Limb (tissue), 2 donors: ENCODE data around the gene ARHGAP6.

Source experiments
- DNase-seq, 2 donors: peaks; one replicate each; pipeline ENCODE4 v3.0.0-alpha.2; 2016; ENCODE audit errors: extremely low spot score in 2 of 2

The ARHGAP6 gene

GRCh38 chrX:11665168-11666111, at the start of gene ARHGAP6:
ARHGAP6 (minus strand) TSS chrX:11665920; CDS start chrX:11664828, 1,092 bp downstream.
- DNase-seq: peak; percentile 19 to 74

GRCh38 chrX:11704725-11705495, 39.2 kb upstream of the ARHGAP6 start:
- no peak for DNase-seq

GRCh38 chrX:11703855-11704254, 38.1 kb upstream of the ARHGAP6 start:
- DNase-seq: no peak

- DNase-seq: no peak
These were observed 37.4 kb upstream of the ARHGAP6 start for GRCh38 chrX:11702965-11703631.

- DNase-seq: no peak
These were observed 36.7 kb upstream of the ARHGAP6 start for GRCh38 chrX:11702420-11702819.

- no peak for DNase-seq
These were observed 33.0 kb upstream of the ARHGAP6 start for GRCh38 chrX:11698702-11699101.

GRCh38 chrX:11688201-11688600, 22.5 kb upstream of the ARHGAP6 start:
- no peak for DNase-seq

- no peak for DNase-seq
These were observed 21.4 kb upstream of the ARHGAP6 start for GRCh38 chrX:11687157-11687556.

GRCh38 chrX:11683057-11683456, 17.3 kb upstream of the ARHGAP6 start:
- DNase-seq: no peak

GRCh38 chrX:11678158-11678557, 12.4 kb upstream of the ARHGAP6 start:
- DNase-seq: no peak

- no peak for DNase-seq
These were observed 6.5 kb upstream of the ARHGAP6 start for GRCh38 chrX:11672213-11672612.

GRCh38 chrX:11670316-11670715, 4.6 kb upstream of the ARHGAP6 start:
- DNase-seq: no peak

- DNase-seq: no peak
These were observed 1.4 kb upstream of the ARHGAP6 start for GRCh38 chrX:11666952-11667685.

- DNase-seq: peak; percentile 13 to 57
These were observed 444 bp upstream of the ARHGAP6 start for GRCh38 chrX:11666164-11666563.

- no peak for DNase-seq
These were observed 1.2 kb downstream of the ARHGAP6 start for GRCh38 chrX:11664211-11665167.

- DNase-seq: no peak
These were observed 1.9 kb downstream of the ARHGAP6 start for GRCh38 chrX:11663875-11664210.

GRCh38 chrX:11655282-11656015, 10.3 kb downstream of the ARHGAP6 start:
- no peak for DNase-seq

- no peak for DNase-seq
These were observed 16.8 kb downstream of the ARHGAP6 start for GRCh38 chrX:11648705-11649519.

- DNase-seq: no peak
These were observed 18.6 kb downstream of the ARHGAP6 start for GRCh38 chrX:11647138-11647537.
